NCI-H2029 (cell line): Measurements from ENCODE around the gene PDCD5.
A peak's percentile ranks its signal among the peaks of the same experiment; 100 is the strongest.
"Not testable (repeated sequence)": the region's sequence is repeated elsewhere in the genome, so short reads cannot be mapped to it uniquely, and the experiment has no call there.

ENCODE experiments used
- DNase-seq: peaks from one replicate; lab custom pipeline; 2025; lab: John Stamatoyannopoulos, UW

Gene PDCD5

GRCh38 chr19:32580353-32580900 is 563 bp upstream of the PDCD5 start:
- no peak for DNase-seq

DNA sequence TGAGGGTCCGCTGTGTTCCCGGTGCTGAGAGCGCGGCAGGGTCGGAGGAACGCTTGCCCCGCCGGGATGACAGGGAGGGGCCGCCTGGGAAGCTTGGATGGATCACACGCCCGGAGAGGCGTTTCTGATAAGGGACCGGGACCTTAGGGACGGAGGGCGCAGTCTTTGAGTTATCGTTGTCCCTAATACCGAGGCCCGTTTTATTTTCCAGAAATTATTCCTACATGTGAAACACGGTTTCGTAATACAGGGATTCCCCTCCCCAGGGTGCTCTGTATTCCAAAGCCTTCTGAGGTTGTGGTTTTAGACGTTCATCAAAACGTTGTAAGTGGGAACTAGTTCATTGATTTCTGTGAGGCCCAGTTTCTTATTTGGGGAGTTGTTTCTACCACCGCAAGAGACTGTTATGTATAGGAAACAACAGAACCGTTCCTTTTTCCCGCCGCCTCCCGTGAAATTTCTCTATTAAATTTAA is 752 bp downstream of the PDCD5 start:
- no peak for DNase-seq

DNA sequence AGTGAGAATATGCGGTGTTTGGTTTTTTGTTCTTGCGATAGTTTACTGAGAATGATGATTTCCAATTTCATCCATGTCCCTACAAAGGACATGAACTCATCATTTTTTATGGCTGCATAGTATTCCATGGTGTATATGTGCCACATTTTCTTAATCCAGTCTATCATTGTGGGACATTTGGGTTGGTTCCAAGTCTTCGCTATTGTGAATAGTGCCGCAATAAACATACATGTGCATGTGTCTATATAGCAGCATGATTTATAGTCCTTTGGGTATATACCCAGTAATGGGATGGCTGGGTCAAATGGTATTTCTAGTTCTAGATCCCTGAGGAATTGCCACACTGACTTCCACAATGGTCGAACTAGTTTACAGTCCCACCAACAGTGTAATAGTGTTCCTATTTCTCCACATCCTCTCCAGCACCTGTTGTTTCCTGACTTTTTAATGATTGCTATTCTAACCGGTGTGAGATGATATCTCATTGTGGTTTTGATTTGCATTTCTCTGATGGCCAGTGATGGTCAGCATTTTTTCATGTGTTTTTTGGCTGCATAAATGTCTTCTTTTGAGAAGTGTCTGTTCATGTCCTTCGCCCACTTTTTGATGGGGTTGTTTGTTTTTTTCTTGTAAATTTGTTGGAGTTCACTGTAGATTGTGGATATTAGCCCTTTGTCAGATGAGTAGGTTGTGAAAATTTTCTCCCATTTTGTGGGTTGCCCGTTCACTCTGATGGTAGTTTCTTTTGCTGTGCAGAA is 6.9 kb downstream of the PDCD5 start:
- DNase-seq = not testable (repeated sequence)

GRCh38 chr19:32594021-32594420 is 13.0 kb downstream of the PDCD5 start:
- DNase-seq = no peak

DNA sequence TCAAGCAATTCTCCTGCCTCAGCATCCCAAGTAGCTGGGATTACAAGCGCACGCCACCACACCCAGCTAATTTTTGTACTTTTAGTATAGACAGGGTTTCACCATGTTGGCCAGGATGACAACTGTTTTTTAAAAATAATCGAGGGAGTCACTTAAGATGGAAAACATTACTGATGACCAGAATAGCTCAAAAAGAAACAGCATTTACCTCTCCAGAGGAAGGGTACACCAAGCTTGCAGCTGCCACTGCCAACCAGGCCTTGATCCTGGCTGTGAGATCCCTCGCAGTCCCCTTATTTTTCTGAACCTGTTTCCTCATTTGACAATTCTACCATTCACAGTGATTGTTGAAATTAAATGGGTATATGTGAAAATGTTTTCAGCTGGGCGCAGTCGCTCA is 14.5 kb downstream of the PDCD5 start:
- DNase-seq = no peak

GRCh38 chr19:32598022-32598421 is 17.0 kb downstream of the PDCD5 start:
- DNase-seq = no peak

DNA sequence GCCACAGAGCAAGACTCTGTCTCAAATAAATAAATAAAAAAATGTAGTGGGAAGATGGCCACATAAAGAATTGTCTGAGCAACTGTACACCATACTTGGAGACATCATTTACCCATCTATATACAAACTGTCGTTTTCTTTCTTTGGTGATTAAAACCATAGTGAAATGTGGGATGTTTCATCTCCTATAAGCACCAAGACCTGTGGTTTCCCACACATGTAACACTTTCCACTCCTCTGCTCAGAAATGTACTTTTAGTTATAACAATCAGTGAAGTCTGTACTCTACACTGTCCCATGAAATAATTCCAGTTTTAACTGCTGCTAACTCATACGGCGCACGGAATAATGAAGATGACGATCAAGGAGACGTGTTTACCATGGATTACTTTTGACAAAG is 18.3 kb downstream of the PDCD5 start:
- DNase-seq = no peak

DNA sequence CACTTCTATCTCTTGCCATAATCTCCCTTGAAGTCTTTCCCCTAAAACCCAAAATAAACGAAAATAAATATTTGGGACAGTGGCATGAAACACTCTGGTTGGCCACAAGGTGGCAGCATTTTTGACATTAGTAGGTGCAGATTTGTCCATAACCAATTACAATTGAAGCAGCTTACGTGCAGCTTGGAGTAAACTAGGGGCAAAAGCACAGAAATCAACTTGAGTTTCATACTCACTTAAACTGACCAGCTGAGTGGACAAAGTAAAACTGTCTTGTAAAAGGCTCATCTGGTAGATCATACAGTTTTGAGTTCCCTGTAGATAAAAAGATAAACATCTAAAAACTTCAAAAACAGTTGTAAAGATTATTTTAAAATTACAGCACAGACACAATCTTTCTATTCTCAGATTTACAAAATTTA is 18.8 kb downstream of the PDCD5 start:
- peak; percentile 51 for DNase-seq

- DNase-seq = no peak
Observed at GRCh38 chr19:32603961-32604360, 23.0 kb downstream of the PDCD5 start.

DNA sequence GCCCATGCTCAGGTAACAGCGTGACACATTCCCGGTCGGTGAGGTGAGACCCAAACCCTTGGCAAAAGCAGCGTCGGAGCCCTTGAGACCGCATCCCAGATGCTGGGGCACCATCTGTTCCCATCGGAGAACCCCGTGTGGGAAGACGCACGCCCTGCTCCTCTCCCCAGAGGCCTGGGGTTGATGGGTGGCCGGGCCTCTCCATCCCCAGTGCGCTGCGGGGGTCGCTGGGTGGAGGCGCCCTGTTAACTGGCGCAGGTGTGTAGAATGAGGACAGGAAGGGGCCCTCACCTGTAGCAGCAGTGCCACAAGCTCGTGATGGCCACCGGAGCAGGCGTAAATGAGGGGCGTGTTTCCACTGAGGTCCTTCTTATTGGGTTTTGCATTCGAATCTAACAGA is 24.6 kb downstream of the PDCD5 start:
- no peak for DNase-seq

DNA sequence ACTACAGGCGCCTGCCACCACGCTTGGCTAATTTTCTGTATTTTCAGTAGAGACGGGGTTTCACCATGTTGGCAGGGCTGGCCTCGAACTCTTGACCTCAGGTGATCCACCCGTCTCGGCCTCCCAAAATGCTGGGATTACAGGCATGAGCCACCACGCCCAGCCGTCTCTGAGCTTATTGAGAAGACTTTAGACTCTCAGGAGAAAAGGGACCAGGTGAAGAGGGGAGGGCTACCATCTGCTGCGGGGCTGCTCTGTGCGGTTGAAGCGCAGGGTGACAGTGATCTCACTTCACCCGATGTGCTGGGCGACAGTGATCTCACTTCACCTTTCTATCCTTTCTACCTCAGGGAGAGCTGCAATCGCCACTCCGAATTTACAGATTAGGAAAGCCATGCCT is 25.3 kb downstream of the PDCD5 start:
- DNase-seq = no peak

- DNase-seq = no peak
Observed at GRCh38 chr19:32607479-32607878, 26.5 kb downstream of the PDCD5 start.

DNA sequence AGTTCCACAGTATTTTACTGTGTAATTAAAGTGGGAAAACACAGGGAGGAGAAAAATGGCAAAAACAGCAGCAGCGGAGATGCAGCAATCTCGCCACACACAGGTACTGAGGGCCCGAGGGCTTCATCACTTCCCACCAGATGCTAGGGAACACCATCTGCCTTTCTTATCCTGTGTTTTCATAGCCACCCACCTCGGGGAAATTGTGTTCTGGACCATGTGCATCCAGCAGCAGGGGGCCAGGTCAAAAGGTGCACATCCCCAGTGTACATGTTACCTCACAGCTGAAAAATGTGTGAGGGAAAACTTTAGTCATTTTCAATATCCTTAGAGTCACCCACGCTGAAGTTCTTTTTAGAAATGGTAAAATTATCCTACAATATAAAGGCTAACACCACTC is 30.2 kb downstream of the PDCD5 start:
- no peak for DNase-seq

GRCh38 chr19:32613008-32613407 is 32.0 kb downstream of the PDCD5 start:
- DNase-seq = no peak

DNA sequence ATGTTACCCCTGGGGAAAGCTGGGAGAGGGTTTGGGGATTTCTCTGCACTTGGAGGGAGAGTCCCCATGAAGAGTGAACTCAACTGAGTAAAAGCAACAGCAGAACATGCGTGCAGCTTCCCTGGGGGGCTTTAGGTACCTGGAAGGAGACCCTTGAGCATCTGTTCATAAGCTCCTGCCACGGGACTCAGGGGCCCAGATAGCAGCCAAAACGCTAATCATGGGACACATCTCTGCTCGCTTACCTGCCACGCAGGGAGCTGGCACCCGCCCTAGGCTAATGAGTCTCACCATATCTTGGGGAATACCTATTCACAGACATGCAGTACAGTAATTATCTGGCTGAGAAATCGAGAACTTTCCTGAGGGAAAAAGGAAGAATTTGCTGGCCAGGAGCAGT is 33.9 kb downstream of the PDCD5 start:
- no peak for DNase-seq

GRCh38 chr19:32615569-32615968 is 34.6 kb downstream of the PDCD5 start:
- DNase-seq = no peak

- DNase-seq = no peak
Observed at GRCh38 chr19:32619051-32619685, 38.2 kb downstream of the PDCD5 start.

- no peak for DNase-seq
Observed at GRCh38 chr19:32622002-32622401, 41.0 kb downstream of the PDCD5 start.

GRCh38 chr19:32624410-32624809 is 43.4 kb downstream of the PDCD5 start:
- DNase-seq = no peak

GRCh38 chr19:32626969-32627368 is 46.0 kb downstream of the PDCD5 start:
- DNase-seq = no peak

- DNase-seq = no peak
Observed at GRCh38 chr19:32627714-32628270, 46.8 kb downstream of the PDCD5 start.

DNA sequence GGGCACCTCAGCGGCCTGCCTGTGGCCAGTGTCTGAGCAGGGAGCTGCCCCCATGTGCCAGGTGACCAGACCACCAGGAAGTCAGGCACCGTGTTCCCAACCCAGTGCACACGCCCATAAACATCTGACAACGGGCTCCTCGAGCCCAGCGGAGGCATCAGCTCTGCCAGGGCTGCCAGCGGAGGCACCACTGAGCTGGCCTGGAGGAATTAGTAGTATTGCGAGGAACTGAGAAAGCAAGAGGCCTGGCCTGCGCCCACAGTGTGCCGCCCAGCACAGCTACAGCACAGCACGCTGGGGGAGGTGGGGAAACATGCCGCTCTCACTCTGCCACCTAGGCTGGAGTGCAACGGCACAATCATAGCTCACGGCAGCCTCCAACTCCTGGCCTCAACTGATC is 49.3 kb downstream of the PDCD5 start:
- no peak for DNase-seq

- no peak for DNase-seq
Observed at GRCh38 chr19:32631381-32631780, 50.4 kb downstream of the PDCD5 start.
